HG03108 (cell line): ENCODE results near the gene PLXDC2.
"Not testable (repeated sequence)": the region's sequence is repeated elsewhere in the genome, so short reads cannot be mapped to it uniquely, and the experiment has no call there.

Experiments used
- ATAC-seq: cut with Tn5 transposase; IDR thresholded peaks from one replicate; pipeline ENCODE4 v1.9.1; 2021; ENCODE audit warnings: moderate library complexity; ENCODE audit not compliant: unreplicated experiment

PLXDC2 gene

DNA sequence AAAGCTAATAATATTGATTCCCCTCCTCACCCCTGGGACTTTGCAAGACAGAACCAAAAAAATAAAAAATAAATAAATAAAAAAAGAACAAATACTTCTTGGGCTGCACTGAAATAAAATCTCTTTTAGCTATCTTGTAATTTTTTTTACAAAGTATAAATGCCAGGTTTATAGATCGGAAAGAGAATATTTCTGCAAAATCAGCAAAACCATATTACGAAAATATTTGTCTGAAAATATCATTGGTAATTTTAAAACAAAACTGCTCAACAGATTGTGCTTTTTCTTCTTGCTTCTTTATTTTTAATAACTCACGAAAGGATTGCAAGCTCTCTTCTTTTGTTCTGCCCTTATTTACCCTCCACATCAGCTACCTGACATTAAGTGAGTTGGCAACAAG, 213.3 kb downstream of the PLXDC2 start:
- ATAC-seq: no peak

DNA sequence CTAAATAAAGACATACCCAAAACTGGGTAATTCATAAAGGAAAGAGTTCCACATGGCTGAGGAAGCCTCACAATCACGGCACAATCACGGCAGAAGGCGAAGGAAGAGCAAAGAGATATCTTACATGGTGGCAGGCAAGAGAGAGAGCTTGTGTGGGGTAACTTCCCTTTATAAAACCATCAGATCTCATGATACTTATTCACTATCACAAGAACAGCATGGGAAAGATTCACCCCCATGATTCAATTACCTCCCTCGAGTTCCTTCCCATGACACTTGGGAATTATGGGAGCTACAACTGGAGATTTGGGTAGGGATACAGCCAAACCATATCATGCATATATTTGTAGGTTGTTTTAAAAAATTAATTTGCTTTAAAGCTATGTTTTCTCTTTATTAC, 217.2 kb downstream of the PLXDC2 start:
- no peak for ATAC-seq

DNA sequence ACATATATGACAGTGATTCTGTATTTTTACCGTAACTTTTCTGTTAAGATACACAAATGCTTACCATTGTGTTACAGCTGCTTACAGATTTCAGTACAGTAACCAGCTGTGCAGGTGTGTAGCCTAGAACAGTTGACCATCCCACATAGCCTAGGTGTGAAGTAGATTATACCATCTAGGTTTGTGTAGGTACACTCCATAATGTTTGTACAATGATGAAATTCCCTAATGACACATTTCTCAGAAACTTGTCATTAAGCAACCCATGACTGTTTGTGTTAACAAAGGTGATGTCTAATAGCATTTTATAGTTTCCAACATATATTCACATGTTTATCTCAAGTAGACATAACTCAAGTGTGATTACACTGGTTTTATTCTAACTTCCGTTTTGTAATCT, 218.5 kb downstream of the PLXDC2 start:
- ATAC-seq: no peak

DNA sequence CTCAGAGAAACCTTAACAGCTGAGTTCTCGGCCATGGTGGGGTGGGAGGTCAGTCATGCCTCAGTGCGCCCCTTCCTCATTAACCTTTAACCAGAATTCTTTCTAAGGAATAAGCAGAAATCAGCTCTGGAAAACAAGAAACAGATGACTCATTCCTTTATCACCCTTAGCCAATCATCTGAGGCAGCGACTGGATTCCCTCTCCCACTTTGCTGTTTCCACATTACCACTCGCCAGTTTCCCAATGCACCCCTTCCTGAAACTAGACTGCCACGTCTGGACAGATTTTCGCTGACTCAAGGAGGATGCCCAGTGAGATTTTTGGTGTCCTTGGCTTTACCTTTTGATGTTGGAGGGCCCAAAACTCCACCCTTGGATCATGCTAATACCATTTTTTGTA, 223.8 kb downstream of the PLXDC2 start:
- no peak for ATAC-seq

DNA sequence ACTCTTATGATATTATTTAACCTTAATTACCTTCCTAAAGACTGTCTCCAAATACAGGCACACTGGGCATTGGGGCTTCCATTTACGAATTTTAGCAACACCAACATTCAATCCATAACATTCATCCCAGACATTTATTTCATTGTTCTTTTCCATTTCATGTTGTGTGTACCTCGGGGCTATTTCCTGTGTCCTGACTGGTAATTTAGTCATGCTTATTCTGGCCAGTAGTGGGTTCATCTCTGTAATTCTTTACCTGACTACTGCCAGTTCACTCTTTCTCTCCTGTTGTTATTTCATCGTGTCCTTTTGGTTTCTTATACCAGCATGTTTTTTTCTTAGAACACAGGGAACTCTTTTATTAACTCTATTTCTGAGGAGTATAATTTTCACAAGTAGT, 225.7 kb downstream of the PLXDC2 start:
- no peak for ATAC-seq

DNA sequence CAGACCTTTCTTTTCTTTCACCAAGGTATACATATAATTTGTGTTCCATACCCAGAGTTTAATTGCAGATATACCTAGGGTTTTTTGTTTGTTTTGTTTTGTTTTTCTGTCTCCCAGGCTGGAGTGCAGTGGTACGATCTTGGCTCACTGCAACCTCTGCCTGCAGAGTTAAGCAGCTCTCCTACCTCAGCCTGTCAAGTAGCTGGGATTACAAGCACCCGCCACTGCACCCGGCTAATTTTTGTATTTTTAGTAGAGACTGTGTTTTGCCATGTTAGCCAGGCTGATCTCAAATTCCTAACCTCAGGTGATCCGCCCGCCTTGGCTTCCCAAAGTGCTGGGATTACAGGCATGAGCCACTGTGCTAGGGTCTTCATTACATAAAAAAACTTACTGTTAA, 228.9 kb downstream of the PLXDC2 start:
- not testable (repeated sequence) for ATAC-seq

DNA sequence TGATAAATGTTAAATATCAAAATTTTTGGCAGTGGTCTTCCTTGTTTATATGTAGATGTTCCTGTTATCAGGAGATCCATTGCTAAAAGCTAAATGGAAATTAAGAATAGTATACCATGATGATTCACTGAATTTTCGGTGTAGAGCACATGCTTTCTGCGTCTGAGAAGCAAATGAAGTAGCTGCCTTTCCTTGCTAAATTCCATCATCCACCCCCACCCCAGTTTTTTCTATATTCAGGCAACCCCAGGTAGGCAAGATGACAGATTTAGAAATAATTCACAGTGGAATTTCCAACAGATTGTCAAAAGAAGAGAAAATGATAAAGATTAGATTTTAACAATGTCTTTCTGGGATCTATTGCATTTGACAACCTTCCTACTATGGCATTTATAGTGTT, 231.9 kb downstream of the PLXDC2 start:
- no peak for ATAC-seq

DNA sequence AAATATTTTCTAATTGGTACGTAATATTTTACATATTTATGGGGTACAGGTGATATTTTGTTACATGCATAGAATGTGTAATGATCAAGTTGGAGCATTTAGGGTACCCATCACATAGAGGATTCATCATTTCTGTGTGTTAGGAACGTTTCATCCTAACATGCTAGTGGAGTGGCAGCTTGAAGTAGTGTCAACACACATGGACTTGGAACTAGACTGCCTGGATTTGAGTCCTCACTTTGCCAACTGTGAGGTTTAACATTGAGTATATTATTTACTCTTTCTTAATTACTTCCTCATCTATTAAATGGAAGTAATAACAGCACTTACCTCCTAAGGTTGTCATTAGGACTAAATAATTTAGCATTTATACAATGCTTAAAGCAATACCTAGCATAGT, 241.9 kb downstream of the PLXDC2 start:
- ATAC-seq: no peak

DNA sequence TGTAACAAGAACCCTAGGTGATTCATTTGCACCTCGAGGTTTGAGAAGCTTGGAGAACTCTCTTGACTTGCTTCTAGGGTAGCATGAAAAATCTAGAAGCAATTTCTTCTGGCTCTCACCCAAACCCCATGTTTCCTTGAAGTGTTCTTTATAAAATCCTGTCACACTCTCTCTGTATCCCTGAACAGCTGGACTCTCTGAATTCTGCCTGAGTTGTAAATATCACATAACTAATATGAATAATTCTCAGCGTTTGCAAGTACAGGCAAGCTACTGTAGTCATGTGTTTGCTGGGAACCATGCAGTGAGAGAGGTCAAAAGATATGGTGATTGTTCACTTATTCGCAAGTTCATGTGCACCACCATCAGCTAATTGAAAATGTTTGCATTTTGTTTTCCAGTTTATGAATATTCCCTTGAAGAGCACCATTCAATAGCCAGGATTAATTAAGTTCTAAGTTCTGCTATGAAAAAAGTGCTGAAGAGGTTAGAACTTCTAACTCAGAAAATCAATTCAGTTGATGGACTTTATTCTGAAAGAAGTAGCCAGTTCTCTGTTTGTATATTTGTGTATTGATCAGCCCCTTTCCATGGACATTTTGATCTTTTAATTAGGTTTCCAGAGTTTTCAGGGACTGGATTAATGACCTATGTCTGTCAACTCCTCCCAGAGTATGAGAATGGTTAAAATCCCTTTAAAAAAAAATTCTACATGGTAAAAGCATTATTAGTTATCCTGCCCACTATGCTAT, 243.0 kb downstream of the PLXDC2 start:
- no peak for ATAC-seq

DNA sequence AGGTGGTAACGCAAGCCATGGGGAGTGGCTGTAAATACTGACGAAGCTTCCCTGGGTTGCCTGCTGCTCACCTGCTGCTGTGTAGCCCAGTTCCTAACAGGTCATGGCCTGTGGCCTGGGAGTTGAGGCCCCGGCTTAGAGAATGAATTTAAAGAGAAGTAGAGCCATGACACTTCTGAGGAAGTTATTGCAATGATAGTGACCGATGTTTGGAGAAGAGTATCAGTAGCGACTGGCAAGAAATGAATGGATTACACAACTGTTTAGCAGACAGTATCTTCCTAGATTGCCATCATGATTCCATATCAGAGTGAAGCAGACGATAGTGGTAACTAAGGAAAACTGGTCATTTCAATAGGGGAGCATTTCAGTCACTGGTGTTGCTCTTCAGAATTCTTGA, 249.6 kb downstream of the PLXDC2 start:
- no peak for ATAC-seq

DNA sequence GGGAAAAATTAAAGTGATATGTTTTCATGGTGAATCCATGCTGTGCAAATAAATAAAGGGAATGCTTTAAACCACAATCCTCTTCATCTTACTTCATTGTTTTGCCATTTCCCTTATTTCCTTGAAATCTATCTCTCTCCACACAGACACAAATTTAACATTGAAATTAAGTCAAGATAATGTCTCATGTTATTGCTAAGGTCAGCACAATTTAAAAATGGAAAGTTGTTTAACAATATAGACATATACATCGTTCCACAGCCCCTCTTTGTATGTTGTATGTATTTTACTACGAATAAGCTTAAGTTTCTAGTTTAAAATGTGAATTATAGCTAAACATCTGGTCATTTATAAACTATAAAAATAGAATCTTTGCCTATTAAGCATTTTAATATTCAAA, 256.9 kb downstream of the PLXDC2 start:
- ATAC-seq: no peak

DNA sequence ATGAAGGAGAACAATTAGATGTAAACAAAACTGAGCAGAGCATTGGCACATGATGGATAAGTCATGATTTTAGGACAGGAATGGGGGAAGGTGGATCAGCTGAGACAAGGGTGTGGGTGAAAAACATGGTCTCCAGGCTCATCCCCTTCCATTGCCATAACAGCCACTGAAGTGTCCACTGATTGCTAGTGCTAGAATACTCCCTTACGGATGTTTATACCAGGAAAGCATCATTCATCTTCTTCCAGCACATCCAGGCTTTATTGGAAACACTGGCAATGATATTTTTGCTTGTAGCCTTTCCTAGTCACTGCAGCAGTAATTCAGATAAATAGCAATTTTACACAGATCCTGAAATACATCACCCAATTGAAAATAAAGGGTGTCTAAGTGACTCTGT, 259.5 kb downstream of the PLXDC2 start:
- ATAC-seq: no peak

DNA sequence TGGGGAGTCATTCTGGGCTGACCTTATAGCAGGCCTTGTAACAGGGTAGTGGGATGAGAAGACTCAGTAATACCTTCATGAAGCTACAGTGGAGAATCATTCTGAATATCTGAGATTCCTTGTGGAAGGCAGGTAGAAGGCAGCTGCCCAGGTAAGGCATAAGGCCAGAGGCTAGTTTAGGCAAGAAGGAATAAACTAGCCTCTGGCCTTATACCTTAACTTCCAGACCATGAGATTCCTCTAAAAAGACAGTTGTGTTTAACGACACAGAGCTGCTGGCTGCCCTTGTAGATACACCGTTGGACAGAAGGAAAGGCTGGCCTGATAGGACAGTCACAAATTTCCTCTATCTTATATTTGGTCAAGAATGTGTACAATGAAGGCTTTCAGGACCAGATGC, 268.2 kb downstream of the PLXDC2 start:
- no peak for ATAC-seq

DNA sequence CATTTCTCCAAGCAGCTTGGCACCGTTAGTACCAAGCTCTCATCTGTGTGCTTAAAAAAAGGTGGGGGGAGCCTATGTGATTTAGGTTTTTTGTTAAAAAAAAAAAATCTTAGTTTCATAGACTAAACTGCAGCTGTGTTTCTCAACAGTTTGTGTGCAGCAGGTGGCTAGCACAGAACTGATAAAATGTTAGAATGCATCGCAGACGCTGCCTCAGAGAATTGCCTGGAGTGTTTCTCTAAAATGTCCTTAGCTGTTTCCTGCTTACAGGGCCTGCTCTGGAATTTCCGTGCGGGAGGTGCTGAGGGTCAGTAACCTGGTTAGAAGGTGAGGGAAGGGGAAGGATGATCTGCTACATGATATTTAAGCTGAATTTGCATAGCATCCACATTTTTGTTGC, 268.9 kb downstream of the PLXDC2 start:
- ATAC-seq: no peak

DNA sequence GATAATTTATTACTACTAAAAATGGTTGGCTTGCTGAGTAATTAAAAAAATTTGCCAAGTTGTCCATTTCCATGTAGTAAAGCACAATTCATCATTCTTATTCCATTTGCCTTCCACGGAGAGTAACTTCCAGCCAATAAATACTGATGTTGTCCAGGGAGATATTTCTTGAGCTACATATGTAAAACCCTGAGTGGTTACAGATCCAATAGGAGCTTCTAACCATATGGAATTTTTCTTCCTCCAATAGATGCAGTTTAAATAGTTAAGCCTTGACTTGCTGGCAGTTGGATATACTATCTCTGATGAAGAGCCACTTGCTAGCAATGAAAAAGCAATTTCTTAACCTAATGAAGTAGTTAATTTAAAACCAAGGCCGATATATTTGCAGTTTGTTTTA, 271.1 kb downstream of the PLXDC2 start:
- no peak for ATAC-seq

DNA sequence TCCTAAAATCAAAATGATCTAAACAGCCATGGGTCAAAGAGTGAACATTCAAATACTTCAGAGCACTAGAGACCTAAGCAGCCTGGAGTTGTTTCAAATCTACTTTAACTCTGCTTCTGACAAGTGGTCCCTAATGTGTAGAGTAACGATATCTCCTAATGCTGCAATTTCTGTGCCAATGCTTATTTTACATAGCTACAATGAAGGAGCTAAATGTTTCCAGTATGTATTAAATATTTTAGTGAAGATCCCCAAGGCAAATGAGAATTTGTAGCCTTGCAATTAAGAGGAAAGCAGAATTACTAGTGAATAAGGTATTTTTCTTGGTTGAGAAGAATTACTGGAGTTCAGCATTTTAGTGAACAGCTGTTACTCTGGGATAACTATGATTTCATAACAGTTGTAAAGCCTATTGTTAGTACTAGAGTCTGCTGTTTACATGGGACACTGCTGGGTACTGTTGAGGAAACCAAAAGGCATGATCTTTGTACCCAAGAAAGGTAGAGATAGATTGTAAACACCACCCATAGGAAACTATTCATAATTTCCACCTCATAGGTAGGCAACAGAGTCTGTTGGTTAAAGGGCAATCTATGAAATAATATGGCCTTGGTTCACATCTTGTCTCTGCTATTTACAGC, 271.9 kb downstream of the PLXDC2 start:
- ATAC-seq: no peak

DNA sequence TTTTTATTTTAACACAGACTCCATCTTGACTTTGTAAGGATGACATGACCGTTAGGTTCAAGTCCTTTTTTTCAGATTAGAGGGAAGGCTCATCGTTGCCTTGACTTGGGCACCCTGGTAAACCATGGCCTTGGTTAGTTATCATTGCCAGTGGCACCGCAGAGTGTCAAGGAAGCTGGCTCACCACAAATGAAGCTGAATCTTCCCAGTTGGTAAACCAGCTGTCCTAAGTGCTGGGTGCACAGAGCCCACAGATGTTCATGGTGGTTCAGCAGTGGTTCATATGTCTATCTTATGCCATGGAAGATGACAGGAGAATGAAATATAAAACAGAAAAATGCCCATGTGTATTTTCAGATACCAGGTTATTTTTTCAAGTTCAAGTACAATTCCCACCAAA, 273.6 kb downstream of the PLXDC2 start:
- ATAC-seq: no peak

DNA sequence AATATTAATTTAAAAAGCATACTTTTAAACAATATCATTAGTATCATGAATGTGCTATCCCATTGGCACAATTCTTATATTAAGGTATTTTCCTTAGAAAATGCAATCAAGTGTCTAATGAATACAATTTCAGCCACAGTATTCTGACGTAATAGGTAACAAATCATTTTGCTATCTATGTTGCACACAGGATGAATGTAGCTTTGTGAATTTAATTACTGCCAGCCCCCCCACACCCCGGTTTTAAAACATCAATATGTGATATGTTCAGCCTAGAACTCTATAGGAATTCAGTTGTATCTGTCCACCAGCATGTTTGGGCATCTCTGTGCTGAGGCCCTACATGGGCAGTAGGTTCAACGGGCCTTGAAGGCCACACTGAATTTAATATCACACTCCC, 274.6 kb downstream of the PLXDC2 start:
- no peak for ATAC-seq

DNA sequence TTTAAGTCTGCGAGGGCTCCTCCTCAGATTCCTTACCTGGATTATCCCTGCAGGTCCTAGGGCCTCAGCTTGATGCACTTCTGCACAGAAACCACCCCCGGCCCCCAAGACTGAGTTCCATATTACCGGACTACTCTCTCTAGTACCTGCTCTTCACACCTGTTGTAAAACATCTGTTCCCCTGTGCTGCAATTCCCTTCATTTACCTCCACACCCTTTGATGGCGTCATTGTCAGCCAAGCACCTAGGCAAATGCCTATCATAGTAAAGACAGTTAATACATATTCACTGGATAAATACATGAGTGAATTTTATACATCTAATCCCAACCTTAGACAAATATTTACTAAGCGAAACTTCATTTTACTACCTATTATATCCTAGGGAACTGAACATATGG, 275.5 kb downstream of the PLXDC2 start:
- no peak for ATAC-seq

DNA sequence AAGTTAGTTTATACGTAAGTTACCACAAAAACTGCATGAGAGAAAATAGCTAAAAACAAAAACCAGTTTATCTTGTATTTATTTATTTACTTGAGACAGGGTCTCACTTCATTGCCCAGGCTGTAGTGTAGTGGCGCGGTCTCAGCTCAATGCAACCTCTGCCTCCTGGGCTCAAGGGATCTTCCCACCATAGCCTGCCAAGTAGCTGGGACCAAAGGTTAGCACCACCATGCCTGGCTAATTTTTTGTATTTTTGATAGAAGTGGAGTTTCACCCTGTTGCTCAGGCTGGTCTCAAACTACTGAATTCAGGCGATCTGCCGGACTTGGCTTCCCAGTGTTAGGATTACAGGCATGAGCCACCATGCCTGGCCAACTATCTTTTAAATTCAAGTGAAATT, 277.4 kb downstream of the PLXDC2 start:
- ATAC-seq: no peak

DNA sequence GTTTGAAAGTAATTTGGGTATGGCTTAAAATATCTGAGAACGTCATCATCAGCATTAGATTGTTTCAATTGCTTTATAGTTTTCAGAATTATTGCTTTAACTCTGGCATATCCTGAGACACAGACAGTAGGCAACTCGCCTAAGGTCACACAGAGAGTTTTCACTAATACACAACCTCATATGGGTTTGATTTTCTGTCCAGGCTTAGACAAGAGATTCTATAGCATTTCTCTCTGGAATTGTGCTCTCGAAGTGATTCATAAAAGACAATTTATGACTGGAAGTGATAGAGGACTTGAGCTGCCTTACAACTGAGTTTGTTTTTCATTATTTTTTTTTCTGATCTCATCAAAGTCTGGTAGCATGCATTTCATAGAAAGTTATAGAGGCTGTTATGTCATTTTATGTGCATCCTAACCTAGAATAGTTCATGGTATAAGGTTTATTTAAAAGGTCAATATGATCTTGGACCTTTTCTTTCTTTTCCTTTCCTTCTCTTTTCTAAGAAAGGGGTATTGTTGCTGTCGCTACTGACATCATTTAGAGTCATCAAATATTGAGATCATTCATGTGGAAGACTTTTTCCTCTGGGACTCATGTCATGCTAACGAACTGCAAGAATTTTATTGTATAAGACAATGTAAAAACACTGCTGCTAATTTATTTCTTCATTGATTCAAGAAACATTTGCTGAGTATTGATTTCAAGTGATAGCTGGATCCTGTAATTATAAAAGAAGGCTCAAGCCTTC, 278.2 kb downstream of the PLXDC2 start:
- ATAC-seq: no peak

DNA sequence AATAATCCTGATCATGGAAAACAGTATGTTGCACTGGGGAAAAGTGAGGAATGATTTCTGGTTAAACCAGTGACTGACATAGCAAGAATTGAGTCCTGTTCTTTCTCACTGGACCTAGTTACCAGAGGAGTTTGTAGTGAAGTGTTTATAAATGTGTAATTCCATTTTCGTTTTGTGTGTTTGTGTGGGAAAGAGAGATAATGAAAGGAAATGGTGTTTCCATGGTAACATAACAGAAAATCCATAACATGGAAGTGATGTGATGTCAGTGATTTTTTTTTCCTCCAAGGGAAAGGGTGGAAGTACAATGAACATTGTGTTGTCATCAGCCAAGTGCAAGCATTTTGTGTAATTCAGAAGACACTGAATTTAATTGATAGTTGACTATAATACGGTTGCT, 283.9 kb downstream of the PLXDC2 start:
- no peak for ATAC-seq
